Epithelial cell of proximal tubule (primary cell): Measurements from ENCODE around the gene ELOVL2. TPM values are rescaled to one million over a fixed set of nuclear protein-coding genes. Genes with fewer than 3 reads are reported as not detected.

Experiments used
- DNase-seq: peaks from one replicate; pipeline ENCODE4 v3.0.0-alpha.2; 2011; ENCODE audit warnings: low read depth
- H3K4me3 ChIP-seq: 2 replicates; pipeline ENCODE4 v1.5.1; 2011; ENCODE audit warnings: low read depth, mild to moderate bottlenecking, low read length
- total RNA-seq: library from RNA; depleted of rRNA; stranded (reverse); fragments of >200 nt; gene quantifications from 2 replicates; pipeline ENCODE4 v1.2.3, GENCODE V29; 2015
- TF ChIP-seq, protein P1 (sequence below): conservative IDR thresholded peaks from 2 replicates; pipeline ENCODE4 v1.5.1; 2012; ENCODE audit warnings: low read depth, mild to moderate bottlenecking, low read length

ELOVL2 gene
- total RNA-seq, 1 donor from 2014 or later, result 1.3 TPM

- H3K4me3 ChIP-seq, result no peak overlapping the region
- TF ChIP-seq, protein P1, sequence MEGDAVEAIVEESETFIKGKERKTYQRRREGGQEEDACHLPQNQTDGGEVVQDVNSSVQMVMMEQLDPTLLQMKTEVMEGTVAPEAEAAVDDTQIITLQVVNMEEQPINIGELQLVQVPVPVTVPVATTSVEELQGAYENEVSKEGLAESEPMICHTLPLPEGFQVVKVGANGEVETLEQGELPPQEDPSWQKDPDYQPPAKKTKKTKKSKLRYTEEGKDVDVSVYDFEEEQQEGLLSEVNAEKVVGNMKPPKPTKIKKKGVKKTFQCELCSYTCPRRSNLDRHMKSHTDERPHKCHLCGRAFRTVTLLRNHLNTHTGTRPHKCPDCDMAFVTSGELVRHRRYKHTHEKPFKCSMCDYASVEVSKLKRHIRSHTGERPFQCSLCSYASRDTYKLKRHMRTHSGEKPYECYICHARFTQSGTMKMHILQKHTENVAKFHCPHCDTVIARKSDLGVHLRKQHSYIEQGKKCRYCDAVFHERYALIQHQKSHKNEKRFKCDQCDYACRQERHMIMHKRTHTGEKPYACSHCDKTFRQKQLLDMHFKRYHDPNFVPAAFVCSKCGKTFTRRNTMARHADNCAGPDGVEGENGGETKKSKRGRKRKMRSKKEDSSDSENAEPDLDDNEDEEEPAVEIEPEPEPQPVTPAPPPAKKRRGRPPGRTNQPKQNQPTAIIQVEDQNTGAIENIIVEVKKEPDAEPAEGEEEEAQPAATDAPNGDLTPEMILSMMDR, result no peak
- no peak for DNase-seq
Observed at GRCh38 chr6:11058406-11058805, 14.3 kb upstream of the ELOVL2 start.

- DNase-seq, result no peak
- TF ChIP-seq, protein P1, result no peak
- no peak overlapping the region for H3K4me3 ChIP-seq
Observed at GRCh38 chr6:11056871-11057270, 12.8 kb upstream of the ELOVL2 start.

GRCh38 chr6:11055127-11055627 lies 11.1 kb upstream of the ELOVL2 start:
- DNase-seq, result no peak
- H3K4me3 ChIP-seq, result no peak overlapping the region
- TF ChIP-seq, protein P1, result no peak

GRCh38 chr6:11054722-11055121 lies 10.6 kb upstream of the ELOVL2 start:
- no peak for DNase-seq
- TF ChIP-seq, protein P1, result no peak
- no peak overlapping the region for H3K4me3 ChIP-seq

GRCh38 chr6:11053307-11053706 lies 9.2 kb upstream of the ELOVL2 start:
- TF ChIP-seq, protein P1, result no peak
- DNase-seq, result no peak

GRCh38 chr6:11050731-11051130 lies 6.6 kb upstream of the ELOVL2 start:
- DNase-seq, result no peak
- H3K4me3 ChIP-seq, result no peak overlapping the region
- TF ChIP-seq, protein P1, result no peak

More at GRCh38 chr6:11053307-11053706, 9.2 kb upstream of the ELOVL2 start:
- no peak overlapping the region for H3K4me3 ChIP-seq

DNA sequence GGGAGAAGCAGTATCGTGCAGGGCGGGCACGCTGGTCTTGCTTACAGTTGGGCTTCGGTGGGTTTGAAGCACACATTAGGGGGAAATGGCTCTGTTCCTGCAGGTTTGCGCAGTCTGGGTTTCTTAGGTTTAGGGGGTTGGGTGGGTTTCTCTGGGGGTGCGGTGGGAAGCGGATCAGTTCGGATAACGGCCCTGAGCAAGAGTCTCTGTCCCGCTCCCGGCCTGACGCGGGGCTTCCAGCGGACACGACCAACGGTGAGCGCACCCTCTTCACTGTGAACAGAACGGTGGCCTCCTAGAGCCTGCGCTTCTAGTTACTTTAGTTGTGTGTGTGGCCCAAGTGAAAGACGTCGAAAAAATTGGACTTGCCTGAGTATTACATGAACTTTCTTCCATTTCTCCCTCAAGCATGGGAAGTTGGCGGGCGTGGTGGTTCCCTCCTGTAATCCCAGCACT lies 635 bp upstream of the ELOVL2 start:
- DNase-seq, result no peak
- TF ChIP-seq, protein P1, result no peak

More for the DNA sequence above, 635 bp upstream of the ELOVL2 start:
- peak overlapping the region; percentile 39 for H3K4me3 ChIP-seq
